ENCODE data around the gene CRK. TPM values are rescaled to one million over a fixed set of nuclear protein-coding genes. Genes with fewer than 3 reads are reported as not detected.
A peak's percentile ranks its signal among the peaks of the same experiment; 100 is the strongest.
"Not testable (repeated sequence)": the region's sequence is repeated elsewhere in the genome, so short reads cannot be mapped to it uniquely, and the experiment has no call there.

The CRK gene
- total and polyA plus RNA-seq, 9 donors: 31.7 to 60.6 (median 43.3) TPM

- WGBS, 3 donors: 1 to 2% (median 1%) methylated on average over 2 of the region's 2 CpGs
- Histone ChIP-seq H3K9me3 (no peaks in the 10 kb centered on the region), H3K27me3 (no peaks in the 10 kb centered on the region), H3K27ac (peak overlapping the region in 1 of 2 donors; percentile 93), H3K4me1 (ENCODE audit: insufficient read depth) (peaks cover 18% of the 10 kb centered on the region), H3K36me3 (no peaks in the 10 kb centered on the region), H3K4me3 (peak overlapping the region; percentile 69)
- intact Hi-C loops (cut with DNase I): no loop called here
- no peak for TF ChIP-seq EP300 (IDR thresholded peaks at IDR 0.05)
- DNase-seq: peak in 1 of 5 donors; percentile 18
Measured at GRCh38 chr17:1398028-1398427, 58.0 kb downstream of the CRK start.

GRCh38 chr17:1395876-1396665 lies 60.0 kb downstream of the CRK start:
- WGBS, 3 donors: 72 to 85% (median 78%) methylated on average over 26 of the region's 26 CpGs
- H3K27ac ChIP-seq; intact Hi-C loops (cut with DNase I); H3K36me3 ChIP-seq; H3K27me3 ChIP-seq; H3K4me3 ChIP-seq; H3K9me3 ChIP-seq: not testable (repeated sequence)
- H3K4me1 ChIP-seq (ENCODE audit: insufficient read depth): peaks cover 24% of the 10 kb centered on the region
- peak in 1 of 5 donors; percentile 28 for DNase-seq

- Histone ChIP-seq H3K9me3 (no peaks in the 10 kb centered on the region), H3K27me3 (no peaks in the 10 kb centered on the region), H3K27ac (no peak overlapping the region), H3K4me3 (no peak overlapping the region), H3K4me1 (ENCODE audit: insufficient read depth) (peaks cover 23% of the 10 kb centered on the region), H3K36me3 (no peaks in the 10 kb centered on the region)
- WGBS, 3 donors: 86 to 90% (median 89%) methylated on average over 9 of the region's 9 CpGs
- DNase-seq: no peak
- intact Hi-C loops (cut with DNase I): no loop called here
- TF ChIP-seq CTCF (IDR thresholded peaks at IDR 0.05) (no peak), EP300 (IDR thresholded peaks at IDR 0.05) (no peak), POLR2A (IDR thresholded peaks at IDR 0.05) (no peak)
Measured at GRCh38 chr17:1391577-1391976, 64.5 kb downstream of the CRK start.

- TF ChIP-seq POLR2A (IDR thresholded peaks at IDR 0.05) (no peak), CTCF (IDR thresholded peaks at IDR 0.05) (no peak), EP300 (IDR thresholded peaks at IDR 0.05) (no peak)
- H3K4me1 ChIP-seq (ENCODE audit: insufficient read depth): peaks cover 22% of the 10 kb centered on the region
- H3K9me3 ChIP-seq: no peaks in the 10 kb centered on the region
- H3K4me3 ChIP-seq: no peak overlapping the region
- intact Hi-C loops (cut with DNase I): no loop called here
- WGBS, 3 donors: 10% methylated on average over 6 of the region's 6 CpGs
- H3K36me3 ChIP-seq: no peaks in the 10 kb centered on the region
- H3K27ac ChIP-seq: no peak overlapping the region
- no peaks in the 10 kb centered on the region for H3K27me3 ChIP-seq
- DNase-seq: no peak
Measured at GRCh38 chr17:1390432-1391367, 65.3 kb downstream of the CRK start.

GRCh38 chr17:1387490-1388227 lies 68.4 kb downstream of the CRK start:
- DNase-seq, H3K27ac ChIP-seq, H3K9me3 ChIP-seq, H3K36me3 ChIP-seq, H3K27me3 ChIP-seq: not testable (repeated sequence)
- WGBS, 3 donors: 39 to 51% (median 42%) methylated on average over 22 of the region's 22 CpGs
- Histone ChIP-seq H3K4me3 (peak overlapping the region; percentile 15), H3K4me1 (ENCODE audit: insufficient read depth) (peaks cover 30% of the 10 kb centered on the region)
- intact Hi-C loops (cut with DNase I): loop anchor here in 1 of 4 donors (10.0 kb wide), 1 partner anchor 107 kb away; the partner anchor contains the start of gene MYO1C

- WGBS, 3 donors: 57 to 65% (median 58%) methylated on average over 8 of the region's 8 CpGs
- not testable (repeated sequence) for H3K4me3 ChIP-seq, H3K27ac ChIP-seq, H3K27me3 ChIP-seq, H3K36me3 ChIP-seq, DNase-seq, H3K9me3 ChIP-seq
- peaks cover 29% of the 10 kb centered on the region for H3K4me1 ChIP-seq (ENCODE audit: insufficient read depth)
- intact Hi-C loops (cut with DNase I): loop anchor here in 1 of 4 donors (10.0 kb wide), 1 partner anchor 108 kb away; the partner anchor contains the start of gene MYO1C
Measured at GRCh38 chr17:1386675-1387190, 69.3 kb downstream of the CRK start.
